Activated T-cell treated with anti-CD3 and anti-CD28 coated beads for 48 hours (primary cell): Measurements from ENCODE around the gene MITF.
"Not testable (repeated sequence)": the region's sequence is repeated elsewhere in the genome, so short reads cannot be mapped to it uniquely, and the experiment has no call there.

Experiments
- DNase-seq: peaks from one replicate; pipeline ENCODE4 v3.0.0-alpha.2; 2020; ENCODE audit warnings: low read depth

The MITF gene

DNA sequence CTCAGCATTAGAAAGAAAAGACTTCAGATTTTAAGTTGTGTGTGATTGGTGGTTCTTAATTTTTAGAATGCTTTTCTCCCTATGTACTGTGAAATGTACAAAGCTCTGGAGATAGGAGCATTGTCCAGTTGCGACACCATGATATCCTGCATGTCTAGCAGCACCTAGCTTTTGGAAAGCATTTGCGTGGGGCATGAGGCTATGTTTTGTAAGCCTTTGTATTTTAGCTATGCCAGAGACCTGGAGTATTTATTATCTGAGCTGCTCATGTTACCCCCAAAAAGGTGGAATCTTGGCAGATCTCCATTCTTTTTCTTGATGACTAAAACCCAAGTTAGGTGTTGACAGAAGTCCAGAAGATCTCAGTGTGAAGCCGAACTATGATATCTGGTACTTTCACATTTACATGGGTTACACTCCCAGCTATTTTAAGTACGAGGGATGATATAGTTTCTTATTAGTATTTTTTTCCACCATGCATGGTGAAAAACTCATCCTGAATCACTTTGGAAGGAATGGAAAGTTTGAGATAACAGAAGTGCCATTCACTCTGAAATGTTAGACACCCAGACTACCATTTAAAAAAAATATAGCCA is 133.6 kb downstream of the MITF start:
- no peak for DNase-seq

DNA sequence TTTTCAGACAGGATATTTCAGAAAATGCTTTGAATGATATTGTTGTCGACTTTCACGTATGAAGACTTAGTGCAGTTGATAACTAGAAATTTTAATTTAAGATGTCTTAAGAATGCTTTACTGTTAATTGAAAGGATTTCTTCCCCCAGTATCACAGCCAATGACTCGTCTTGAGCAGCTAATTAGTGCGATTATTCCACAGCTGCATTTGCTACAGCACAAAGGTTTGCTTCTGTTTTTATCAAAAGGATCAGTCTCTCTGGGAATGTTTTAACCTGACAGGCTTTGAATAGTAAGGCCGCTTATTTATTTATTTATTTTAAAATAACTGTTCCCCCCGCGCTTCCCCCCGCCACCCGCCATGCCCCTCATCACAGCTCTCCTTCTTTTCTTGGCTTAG is 136.8 kb downstream of the MITF start:
- DNase-seq: no peak

DNA sequence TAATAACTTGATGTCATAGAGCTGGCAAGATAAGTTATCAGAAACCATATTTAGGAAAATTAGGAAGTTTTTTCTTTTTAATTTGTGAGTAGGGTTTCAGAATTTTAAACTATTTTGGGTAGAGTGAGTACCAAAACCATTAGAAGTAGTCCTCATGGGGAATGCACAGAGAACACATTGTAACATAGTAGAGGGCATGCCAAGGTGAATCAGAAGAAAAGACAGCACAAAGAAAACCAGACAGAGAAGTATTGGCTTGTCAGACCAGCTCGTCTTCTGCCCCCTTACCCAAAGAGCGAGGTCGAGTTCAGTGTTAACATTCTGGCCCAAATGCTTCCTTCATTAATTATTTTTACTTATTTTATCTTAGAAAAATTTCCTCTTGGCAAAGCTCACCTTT is 139.0 kb downstream of the MITF start:
- DNase-seq: no peak

DNA sequence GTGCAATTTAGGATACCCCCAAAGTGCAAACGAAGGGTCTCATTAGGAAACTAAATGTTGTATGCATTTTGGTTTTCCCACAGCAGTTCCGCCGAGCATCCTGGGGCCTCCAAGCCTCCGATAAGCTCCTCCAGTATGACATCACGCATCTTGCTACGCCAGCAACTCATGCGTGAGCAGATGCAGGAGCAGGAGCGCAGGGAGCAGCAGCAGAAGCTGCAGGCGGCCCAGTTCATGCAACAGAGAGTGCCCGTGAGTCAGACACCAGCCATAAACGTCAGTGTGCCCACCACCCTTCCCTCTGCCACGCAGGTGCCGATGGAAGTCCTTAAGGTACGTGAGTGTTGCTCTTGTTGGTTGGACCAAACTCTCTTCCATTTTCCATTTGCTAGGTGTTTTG is 139.8 kb downstream of the MITF start:
- DNase-seq: no peak

DNA sequence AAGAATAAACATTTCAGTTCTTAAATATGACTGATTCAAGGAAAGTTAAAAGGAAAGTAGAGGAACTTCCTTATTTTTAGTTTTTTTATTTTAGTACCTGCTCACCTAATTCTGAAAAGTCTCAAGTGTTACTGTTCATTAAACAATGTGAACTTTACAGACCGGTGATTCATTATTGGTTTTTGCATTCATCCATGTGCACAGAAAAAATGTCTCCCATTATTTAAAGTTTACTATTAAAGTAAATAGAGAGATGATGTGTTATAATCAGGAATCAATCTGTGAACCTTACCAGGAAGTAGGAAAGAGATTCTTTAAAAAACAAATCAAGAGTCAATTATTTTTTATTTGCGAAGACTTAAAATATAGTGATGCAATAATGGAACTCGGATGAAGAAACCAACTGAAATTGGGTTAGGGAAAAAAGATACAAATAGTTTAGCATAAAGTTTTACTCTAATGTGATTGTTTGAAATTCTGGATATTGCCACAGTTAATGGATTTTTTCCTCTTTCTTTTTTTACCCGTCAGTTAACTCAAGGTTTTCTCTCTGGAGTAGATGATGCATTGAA is 140.9 kb downstream of the MITF start:
- DNase-seq: no peak

DNA sequence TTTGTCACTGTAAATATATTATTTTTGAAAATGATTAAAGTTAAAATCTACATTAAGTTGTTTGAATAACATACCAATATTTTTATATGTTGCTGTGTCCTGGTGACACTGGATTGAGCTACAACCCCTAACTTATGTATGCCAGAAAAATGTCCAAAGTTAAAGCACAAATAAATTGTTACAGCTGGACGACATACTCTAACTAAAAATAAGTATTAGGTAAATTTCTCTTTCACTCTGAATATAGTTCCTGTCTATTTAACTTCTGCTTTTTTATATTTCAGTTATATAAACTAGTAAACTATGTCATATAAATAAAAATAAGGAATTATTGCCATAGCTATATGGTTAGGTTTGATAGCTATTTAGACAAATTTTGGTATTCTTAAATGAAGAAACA is 141.8 kb downstream of the MITF start:
- DNase-seq: no peak

DNA sequence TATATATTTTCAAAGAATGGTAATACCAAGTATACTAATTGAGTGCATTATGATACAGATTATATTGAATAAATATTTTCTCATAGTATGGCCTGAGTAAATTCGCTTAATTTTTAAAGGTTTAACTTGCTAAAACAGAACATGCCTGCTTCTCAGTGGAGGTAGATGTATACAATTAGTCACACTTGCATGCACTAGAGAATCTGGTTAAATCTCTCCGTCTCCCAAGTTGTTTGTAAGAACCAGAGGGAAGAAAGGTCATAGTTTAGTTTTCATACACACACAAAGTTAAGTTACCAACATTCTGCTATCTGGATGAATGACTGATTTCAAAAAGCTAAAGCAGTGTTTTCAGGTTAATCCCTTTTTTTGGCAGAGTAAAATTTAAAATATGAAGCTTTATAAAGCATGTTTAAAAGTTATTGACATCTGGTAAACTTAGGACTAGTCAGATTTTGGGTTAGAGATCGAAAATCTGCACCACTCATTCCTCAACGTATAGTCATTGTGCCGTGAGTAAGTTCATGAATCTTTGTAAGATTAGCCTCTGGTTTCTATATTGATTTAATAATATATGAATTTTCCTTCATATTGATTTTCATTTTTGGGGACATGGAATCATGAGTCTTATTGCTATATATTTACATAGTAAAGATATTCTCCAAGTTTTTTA is 142.6 kb downstream of the MITF start:
- no peak for DNase-seq

DNA sequence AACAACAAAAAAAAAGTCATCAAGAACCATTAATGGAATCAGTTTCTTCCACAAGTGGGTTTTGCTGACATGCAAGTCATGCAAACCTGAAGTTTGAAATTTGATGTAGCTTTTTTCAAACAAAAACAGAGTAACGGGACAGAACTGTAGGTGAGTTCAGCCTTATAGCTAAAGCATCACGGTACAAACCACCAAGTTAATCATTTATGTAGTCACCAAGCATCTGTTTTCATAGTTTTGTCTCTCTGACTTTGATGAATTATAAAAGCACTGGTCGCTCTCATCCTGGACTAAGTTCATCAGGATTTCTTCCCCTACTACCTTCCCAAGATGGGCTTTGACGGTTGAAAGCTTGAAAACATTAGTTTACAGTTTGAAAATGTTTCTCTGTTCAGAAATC is 143.3 kb downstream of the MITF start:
- no peak for DNase-seq

DNA sequence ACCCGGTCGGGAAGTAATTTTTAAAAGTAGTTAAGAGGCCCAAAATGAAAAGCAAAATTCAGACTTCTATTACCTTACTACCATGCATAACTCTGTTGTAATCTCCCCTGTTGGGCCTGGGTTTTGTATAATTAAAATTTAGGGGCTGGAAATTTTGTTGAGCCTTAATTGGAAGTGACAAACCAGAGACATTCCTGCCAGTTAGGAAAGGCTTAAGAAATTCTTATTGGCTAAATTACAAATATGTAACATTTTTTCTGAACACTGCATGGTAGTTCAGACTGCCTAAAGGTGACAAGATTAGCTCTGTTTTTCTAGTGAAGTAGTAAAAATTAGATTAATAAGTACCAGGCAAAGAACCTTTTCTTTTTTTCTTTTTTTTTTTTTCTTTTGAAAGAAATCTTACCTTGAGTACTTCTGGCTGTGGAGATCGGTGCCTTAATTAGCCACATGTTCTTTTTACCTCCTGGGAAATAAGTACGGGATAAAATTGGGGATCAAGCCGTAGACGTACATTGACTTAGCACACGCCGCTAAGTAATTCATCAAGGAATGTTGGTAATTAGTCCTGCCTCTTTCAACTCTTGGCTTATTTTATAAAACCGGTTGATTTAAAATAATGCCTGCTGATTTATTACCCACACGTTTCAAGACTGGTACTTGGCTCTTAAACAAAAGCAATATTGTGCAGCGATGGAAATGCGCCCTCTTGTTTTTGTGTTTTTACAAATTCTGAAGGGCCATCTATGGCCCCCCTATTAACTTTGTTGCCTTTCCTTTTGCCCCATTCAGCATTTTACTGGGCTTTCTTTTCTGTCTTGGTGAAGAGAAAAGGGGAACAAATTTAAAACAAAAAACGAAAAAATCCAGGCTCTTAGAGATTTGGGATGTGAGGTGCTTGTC is 149.0 kb downstream of the MITF start:
- no peak for DNase-seq

DNA sequence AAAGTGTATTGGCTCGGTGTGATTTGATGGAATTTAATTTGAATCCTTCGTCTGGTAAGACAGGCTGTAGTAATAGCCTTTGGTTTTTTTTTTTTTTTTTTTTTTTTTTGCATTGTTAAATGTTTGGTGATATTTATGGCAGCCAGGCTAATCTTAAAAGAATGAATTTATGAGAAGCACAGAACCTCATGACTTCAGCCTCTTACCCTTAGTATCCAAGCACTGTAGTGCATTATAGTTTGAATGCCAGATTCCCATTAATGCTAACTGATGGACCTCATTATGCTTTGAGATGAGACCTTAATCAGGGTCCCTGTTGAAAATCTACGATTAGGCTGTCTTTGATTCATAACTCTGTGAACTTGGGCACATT is 149.7 kb downstream of the MITF start:
- no peak for DNase-seq

DNA sequence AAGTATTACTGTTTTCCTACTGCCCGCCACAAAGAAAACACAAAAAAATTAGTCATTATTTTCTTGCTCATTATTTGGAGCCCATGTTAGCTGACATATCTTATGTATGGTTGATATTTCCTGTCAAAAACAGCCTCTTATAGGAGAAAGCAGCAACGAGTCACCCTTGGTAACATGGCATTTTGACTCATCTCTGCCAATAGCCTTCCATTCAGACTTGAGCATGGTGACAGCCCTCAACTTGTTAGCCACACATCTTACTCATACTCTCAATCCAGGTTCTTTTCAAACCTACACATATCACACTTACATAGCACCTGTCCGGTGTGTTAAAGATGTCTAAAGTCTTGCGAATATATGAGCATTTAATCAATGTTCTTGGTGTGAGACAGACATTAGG is 150.8 kb downstream of the MITF start:
- no peak for DNase-seq

DNA sequence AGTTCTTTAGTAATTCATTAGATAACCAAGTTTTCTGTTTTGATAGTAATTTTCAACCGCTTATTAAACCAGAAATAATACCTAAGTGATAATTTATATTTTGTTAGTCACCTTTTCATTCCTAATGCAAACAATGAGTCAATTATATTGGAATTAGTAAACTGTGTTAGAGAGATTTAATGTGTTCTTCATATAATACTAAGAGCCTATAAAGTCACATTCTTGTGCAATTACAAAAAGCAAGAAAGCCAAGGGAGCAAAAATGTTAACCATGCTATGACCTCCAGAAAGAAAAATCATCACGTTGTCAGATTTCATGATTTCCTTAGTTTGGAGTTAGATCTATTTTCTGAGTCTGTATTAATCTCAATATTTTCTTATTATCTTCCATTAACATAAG is 151.4 kb downstream of the MITF start:
- DNase-seq: no peak

DNA sequence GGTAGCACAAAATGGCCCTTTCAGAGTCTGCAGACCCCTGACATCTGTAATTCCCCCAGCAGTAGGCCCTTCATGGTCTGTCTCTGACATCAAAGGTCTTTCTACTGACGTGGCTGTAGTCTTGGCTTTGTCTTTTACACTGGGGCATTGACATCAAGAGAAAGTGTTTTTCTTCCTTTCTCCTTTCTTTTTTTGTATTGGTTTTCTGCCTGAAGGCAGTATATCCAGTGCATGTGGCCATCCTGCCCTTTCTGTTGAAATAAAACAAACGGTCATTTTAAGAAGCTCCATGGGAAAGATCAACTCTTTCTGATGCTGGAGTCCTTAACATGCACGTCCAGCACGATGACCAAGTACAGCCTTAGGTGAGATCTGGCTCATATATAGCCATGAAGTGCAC is 153.4 kb downstream of the MITF start:
- no peak for DNase-seq

DNA sequence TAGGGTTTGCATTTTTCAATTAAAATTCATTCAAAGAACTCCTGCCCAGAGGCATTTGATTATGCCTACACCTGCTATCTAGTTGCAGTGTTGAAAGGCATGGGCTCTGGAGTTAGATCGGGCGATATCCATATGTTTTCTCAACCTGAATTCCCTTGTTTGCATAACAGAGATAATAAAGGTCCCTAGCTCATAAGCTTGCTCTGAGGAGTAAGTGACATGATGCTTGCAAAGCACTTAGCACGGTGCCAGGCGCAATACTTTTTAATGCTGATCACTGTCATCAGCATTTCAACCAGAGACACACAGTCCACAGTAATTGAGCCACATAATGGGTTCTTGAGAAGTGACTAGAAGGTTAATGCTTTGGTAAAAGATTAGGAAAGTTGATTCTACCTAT is 154.0 kb downstream of the MITF start:
- DNase-seq: no peak

DNA sequence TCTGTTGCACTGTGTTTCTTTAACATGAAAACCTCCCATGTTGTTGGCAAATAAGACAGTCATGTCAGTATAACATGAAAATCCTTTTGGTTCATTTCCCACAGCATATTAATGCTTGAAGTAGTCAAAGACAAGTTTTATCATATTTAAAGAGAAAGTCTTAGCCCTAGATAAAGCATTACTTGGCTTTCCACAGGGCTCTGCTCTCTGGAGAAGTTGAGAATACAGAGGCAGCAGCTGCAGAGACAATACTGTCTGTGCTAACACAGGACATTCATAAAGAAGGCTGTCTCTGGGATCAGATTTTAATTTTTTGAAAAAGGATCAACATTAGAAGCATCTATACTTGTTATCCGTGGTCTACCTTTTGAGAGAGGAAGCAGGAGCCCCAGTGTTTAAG is 156.8 kb downstream of the MITF start:
- no peak for DNase-seq

DNA sequence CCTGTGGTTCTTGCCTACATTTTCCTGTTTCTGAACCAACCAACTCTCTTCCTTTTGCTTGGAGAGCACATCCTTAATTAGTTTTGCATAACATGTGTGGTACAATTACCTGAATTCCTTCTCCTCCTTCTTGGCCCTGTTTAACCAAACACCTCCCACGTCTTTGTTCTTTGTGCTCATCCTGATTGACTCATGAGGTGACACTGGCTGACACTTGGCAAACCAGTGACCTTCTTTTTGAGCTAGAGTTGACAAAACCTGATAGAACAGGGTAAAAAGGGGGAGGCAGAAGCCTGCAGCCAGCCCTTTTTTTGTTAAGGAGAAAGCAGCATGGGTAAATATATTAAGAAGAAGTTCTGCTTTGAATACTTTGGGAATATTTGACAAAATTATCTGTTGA is 161.1 kb downstream of the MITF start:
- no peak for DNase-seq

DNA sequence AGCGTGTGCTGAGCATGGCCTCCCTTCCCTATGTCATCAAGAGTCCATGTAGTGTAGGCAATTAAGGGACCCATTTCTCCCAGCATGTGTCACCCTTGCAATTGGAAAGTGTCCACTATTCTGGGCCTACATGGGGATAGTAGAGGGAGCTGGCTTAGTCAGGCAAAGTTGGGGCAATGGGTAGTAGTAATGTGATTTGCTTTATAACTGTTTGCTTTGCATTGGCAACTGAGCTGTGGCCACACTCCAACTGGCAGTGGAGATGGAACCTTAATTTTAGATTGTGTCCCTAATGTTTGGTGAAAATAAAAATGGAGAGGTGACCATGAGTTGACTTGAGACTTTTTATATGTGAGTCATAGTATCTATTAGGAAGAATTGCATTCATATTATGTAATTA is 162.5 kb downstream of the MITF start:
- DNase-seq: no peak

DNA sequence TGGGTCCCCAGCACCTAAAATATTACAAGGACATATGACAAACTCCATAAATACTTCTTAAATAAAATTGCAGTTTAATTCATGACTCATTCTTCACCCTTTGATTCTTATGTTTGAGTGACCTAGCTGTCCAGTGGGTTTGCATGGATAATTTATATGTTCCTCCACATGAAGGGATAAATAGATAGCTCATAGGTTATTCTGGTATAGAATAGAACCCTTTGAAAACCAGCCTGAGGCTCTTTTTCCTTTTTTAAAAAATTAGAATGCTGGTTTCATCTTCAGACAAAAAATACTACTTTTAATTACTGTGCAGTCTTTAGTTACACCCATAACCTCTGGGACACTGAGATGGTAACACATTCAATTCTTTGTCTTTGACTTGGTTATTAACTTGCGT is 163.1 kb downstream of the MITF start:
- no peak for DNase-seq

DNA sequence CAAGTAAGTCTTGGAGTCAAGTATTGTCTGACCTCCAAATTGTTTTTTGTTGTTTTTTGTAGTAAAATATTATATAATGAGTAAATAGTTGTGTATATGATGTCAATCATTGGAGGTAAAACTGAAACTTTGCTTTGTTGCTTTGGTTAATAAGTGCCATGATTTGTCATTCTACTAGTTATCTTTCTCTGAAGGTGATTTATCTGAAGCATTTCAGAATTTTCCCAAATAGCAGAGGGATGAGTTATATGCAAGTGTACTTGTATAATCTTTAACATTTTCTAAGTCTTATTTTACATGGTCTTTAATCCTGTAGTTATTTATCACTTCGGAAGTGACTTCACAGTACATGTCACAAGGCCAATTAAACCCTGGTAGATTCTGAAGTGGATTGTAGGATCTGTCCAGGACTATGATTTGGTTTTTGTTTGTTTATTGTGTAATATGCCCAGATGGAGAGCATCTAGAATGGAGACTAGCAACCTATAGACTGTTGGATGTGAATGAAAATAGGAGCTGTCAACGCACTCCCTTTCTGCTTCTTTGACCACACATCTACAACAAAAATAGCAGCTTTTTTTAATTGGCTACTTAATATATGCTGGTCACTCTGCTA is 167.2 kb downstream of the MITF start:
- DNase-seq: no peak

DNA sequence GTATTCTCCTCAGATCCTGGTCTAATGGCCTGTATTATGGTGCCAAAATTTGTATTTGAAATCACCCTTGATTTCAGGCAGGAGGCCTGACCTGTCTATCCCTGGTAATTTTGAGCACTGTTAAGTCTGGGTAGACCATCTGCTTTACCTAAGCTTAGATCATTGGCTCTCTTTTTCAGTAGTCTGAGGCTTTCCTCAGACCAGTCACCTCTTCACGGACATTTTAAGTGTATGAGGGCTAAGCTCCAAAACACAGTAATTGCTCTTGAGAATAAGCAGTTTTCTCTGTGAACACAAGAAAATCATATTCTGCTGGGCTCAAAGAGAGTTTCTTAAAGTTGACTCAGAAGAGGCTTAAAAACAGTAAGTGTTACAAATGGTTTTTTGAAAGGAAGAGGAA is 168.3 kb downstream of the MITF start:
- no peak for DNase-seq

DNA sequence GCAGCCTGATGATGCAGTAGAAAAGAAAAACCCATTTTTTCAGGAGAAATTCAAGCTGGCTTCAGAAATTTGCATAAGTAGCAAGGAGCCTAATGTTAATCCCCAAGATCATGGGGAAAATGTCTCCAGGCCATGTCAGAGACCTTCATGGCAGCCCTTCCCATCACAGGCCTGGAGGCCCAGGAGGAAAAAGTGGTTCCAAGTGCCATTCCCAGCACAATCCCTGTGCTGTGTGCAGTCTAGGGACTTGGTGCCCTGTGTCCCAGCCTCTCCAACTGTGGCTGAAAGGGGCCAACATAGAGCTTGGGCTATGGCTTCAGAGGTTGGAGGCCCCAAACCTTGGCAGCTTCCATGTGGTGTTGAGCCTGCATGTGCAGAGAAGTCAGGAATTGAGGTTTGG is 170.6 kb downstream of the MITF start:
- DNase-seq: not testable (repeated sequence)

DNA sequence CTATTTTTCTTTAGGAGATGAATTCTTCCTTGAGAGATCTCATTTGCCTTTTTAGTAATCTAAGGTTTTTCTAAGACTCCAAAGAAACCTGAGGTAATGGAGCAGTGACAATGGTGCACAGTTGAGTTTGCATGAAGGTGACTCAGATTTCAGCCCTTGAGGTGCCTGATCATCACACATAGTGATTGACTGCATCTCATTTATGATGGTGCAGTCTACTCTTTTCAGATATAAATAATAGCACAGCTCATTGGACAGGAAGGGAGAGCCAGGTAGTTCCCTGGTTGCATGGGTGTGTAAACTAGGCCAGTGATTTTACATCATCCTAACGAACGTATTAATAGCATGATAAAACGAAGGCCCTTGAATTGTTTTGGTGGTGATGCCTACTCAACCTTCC is 174.2 kb downstream of the MITF start:
- DNase-seq: no peak

DNA sequence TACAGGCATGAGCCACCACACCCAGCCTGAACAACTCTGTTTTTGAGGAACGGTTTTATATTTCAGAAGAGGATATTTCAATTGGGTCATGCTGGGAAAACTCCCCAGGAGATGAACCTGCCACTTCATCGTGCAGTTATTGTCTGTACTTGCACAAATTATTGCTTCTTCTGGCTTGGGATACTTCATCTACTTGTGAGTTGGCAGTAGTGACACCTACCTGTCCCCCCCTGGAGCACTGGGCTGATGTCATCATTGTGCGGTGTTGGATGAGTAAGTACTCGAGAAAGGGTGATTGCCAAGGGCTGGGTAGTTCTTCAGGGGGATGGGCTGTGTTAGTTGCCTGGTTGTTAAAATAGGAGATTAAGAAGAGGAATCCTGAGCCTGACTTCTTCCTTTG is 175.1 kb downstream of the MITF start:
- DNase-seq: no peak
